B cell (primary cell): Measurements from ENCODE around the gene RNF8. TPM values are rescaled to one million over a fixed set of nuclear protein-coding genes. Genes with fewer than 3 reads are reported as not detected.

ENCODE experiments used
- ATAC-seq: fragments of 200-7000 bp; cut with Tn5 transposase; one replicate; pipeline ENCODE4 v1.10.0; 2021; ENCODE audit warnings: low read depth, mild to moderate bottlenecking, moderate number of reproducible peaks, moderate library complexity
- CTCF ChIA-PET: fragments of 350-600 bp; sonication (Branson Sonifier 250); formaldehyde crosslinking; loops from one replicate; lab custom pipeline; 2021; ENCODE audit warnings: antibody characterized with exemption, inconsistent platforms; lab: Charles Lee
- POLR2A ChIA-PET: fragments of 350-600 bp; sonication (Branson Sonifier 250); formaldehyde crosslinking; loops from one replicate; lab custom pipeline; 2021; ENCODE audit warnings: antibody characterized with exemption; lab: Charles Lee
- DNase-seq: peaks from one replicate; pipeline ENCODE4 v3.0.0; 2013
- H2AFZ ChIP-seq: 2 replicates; pipeline ENCODE4 v1.6.1; 2012; ENCODE audit warnings: mild to moderate bottlenecking, low read depth, low read length; ENCODE audit not compliant: insufficient read depth, poor library complexity, severe bottlenecking
- H3K27ac ChIP-seq, 2 donors: 1 replicate in 1 of 2; 2 replicates in 1 of 2; pipeline ENCODE4 v1.5.1; 2012 to 2013; ENCODE audit warnings: low read length in 2 of 2, mild to moderate bottlenecking in 2 of 2, moderate library complexity in 1 of 2
- H3K27me3 ChIP-seq, 4 experiments: fragments of 200-600 bp in 1 of 4; sonication (generic) in 1 of 4; replicated peaks in 1 of 4; 1 replicate in 2 of 4; 2 replicates in 2 of 4; pipeline versions ENCODE4 v1.6.1 to v1.7.0; 2013 to 2016; ENCODE audit warnings: low read length in 3 of 4, mild to moderate bottlenecking in 2 of 4, mixed read lengths in 1 of 4, moderate library complexity in 1 of 4; ENCODE audit not compliant: insufficient read depth in 4 of 4, control insufficient read depth in 3 of 4; ENCODE audit errors: control extremely low read depth in 1 of 4
- H3K36me3 ChIP-seq, 2 experiments: replicated peaks in 1 of 2; 1 replicate in 1 of 2; 2 replicates in 1 of 2; pipeline versions ENCODE4 v1.6.1 to v1.7.1; 2013; ENCODE audit warnings: low read length in 1 of 2; ENCODE audit not compliant: insufficient read depth in 2 of 2, control insufficient read depth in 1 of 2; ENCODE audit errors: control extremely low read depth in 1 of 2, extremely low read depth in 1 of 2
- H3K4me1 ChIP-seq, 2 donors: fragments of 200-600 bp in 1 of 2; sonication (generic) in 1 of 2; 1 replicate in 1 of 2; 2 replicates in 1 of 2; pipeline versions ENCODE4 v1.5.1 to v1.6.1; 2013 to 2017; ENCODE audit warnings: low read length in 2 of 2; ENCODE audit not compliant: control insufficient read depth in 2 of 2, insufficient read depth in 2 of 2
- H3K4me2 ChIP-seq: replicated peaks from 2 replicates; pipeline ENCODE3; 2012; ENCODE audit warnings: mild to moderate bottlenecking, low read depth, low read length; ENCODE audit not compliant: poor library complexity, severe bottlenecking
- H3K4me3 ChIP-seq, 5 experiments: fragments of 200-600 bp in 1 of 5; sonication (generic) in 1 of 5; 1 replicate in 3 of 5; 2 replicates in 2 of 5; pipeline versions ENCODE4 v1.5.1 to v1.7.0; 2011 to 2016; ENCODE audit warnings: low read length in 4 of 5, mild to moderate bottlenecking in 4 of 5, low read depth in 2 of 5, control low read depth in 1 of 5, moderate library complexity in 1 of 5; ENCODE audit not compliant: insufficient read depth in 1 of 5; ENCODE audit errors: control extremely low read depth in 1 of 5, extremely low read depth in 1 of 5
- H3K79me2 ChIP-seq: fragments of 200-600 bp; sonication (generic); one replicate; pipeline ENCODE4 v1.6.0; 2016; ENCODE audit warnings: low read length; ENCODE audit not compliant: control insufficient read depth, insufficient read depth
- H3K9ac ChIP-seq: fragments of 200-600 bp; sonication (generic); 2 replicates; pipeline ENCODE4 v1.6.1; 2017; ENCODE audit warnings: mild to moderate bottlenecking, low read length, moderate library complexity
- H3K9me3 ChIP-seq, 3 donors: one replicate each; pipeline versions ENCODE4 v1.6.1 to v1.7.1; 2013; ENCODE audit warnings: low read length in 2 of 3; ENCODE audit not compliant: control insufficient read depth in 2 of 3, insufficient read depth in 1 of 3; ENCODE audit errors: control extremely low read depth in 1 of 3
- H4K20me1 ChIP-seq: 2 replicates; pipeline ENCODE4 v1.6.0; 2012; ENCODE audit warnings: mild to moderate bottlenecking, low read length; ENCODE audit not compliant: insufficient read depth, control insufficient read depth, poor library complexity, severe bottlenecking
- H3K27ac Mint-ChIP-seq: one replicate; pipeline ENCODE4 v1.8.0; 2021; ENCODE audit warnings: mixed read lengths
- H3K27me3 Mint-ChIP-seq: one replicate; pipeline ENCODE4 v1.8.0; 2021; ENCODE audit warnings: mixed read lengths
- H3K4me1 Mint-ChIP-seq: one replicate; pipeline ENCODE4 v1.8.0; 2021; ENCODE audit warnings: mixed read lengths
- H3K4me3 Mint-ChIP-seq: one replicate; pipeline ENCODE4 v1.8.0; 2021; ENCODE audit warnings: mixed read lengths
- H3K9me3 Mint-ChIP-seq: one replicate; pipeline ENCODE4 v1.8.0; 2022; ENCODE audit warnings: mixed read lengths; ENCODE audit not compliant: insufficient read depth
- EZH2 ChIP-seq: IDR thresholded peaks from 2 replicates; pipeline ENCODE4 v1.6.1; 2012; ENCODE audit warnings: borderline replicate concordance, low read depth, mild to moderate bottlenecking, moderate library complexity, low read length; ENCODE audit not compliant: insufficient read depth, poor library complexity, severe bottlenecking
- WGBS: methylation state at CpG from one replicate; pipeline ENCODE4 v1.1.5; 2013; ENCODE audit warnings: missing lambda C conversion rate; ENCODE audit not compliant: insufficient coverage; 5-methylcytosine and 5-hydroxymethylcytosine counted together
- intact Hi-C: fragments of 100-400 bp; cut with micrococcal nuclease; formaldehyde crosslinking; loops from one replicate; pipeline ENCODE4 v1.10.0; 2022
- polyA plus RNA-seq: library from polyadenylated mRNA; depleted of rRNA; stranded (reverse); fragments of >200 nt; gene quantifications from 2 replicates; pipeline ENCODE4 v1.2.3, GENCODE V29; 2012
- total RNA-seq, 2 donors: library from RNA; stranded (reverse); fragments of 120-200 nt in 1 of 2; gene quantifications; 1 replicate in 1 of 2; 2 replicates in 1 of 2; pipeline versions ENCODE4 v1.2.3 to v1.2.4, GENCODE V29; 2013 to 2022
- TF ChIP-seq, protein P1 (sequence below): fragments of 200-600 bp; IDR thresholded peaks from one replicate; pipeline ENCODE4 v1.8.0; 2022; ENCODE audit warnings: antibody characterized with exemption, mild to moderate bottlenecking

RNF8 gene
- total and polyA plus RNA-seq, 2 donors (not counting 1 experiment from before 2014, with no cell fraction given) = 5.3 to 16.9 TPM

DNA sequence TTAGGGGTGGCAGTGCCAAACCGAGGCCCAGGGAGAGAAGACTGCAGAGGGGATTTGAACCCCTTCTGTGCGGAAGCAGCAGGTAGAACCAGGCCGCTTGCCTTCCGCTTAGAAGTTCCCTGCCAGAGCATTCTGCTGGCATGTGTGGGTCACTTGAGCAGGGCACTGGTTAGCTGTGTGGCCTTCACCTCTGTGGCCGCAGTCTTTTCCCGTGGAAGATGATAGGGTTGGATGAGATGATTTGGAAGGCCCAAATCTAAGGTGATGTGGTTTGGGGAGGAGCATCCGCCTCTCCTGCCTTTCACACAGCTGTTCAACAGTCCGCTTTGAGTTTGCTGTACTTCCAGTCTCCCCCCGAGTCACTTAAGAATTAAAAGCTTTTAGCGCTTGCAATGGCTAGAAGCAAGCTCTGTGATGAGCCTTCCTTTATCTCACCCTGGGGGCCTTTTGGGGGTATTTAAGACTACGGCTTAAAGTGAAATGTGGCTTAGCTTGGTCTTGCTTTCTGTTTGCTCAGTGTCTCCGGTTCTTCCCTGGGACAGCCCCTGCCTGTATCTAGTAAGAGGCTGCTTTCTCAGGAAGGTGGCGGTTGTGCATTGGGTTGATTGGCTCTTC is 80.0 kb downstream of the RNF8 start:
- Mint-ChIP-seq H3K27me3 (no peaks in the 10 kb centered on the region), H3K4me3 (peak overlapping the region; percentile 96), H3K9me3 (no peaks in the 10 kb centered on the region), H3K27ac (peak overlapping the region; percentile 96), H3K4me1 (peaks cover 40% of the 10 kb centered on the region)
- Histone ChIP-seq H2AFZ (peak overlapping the region; percentile 98), H3K79me2 (peaks cover 51% of the 10 kb centered on the region), H3K4me1 (peaks cover 17 to 26% of the 10 kb centered on the region in 2 donors), H3K9me3 (peaks cover 0 to 3% (median 0%) of the 10 kb centered on the region in 3 donors), H3K9ac (peak overlapping the region; percentile 98), H3K27me3 (no peaks in the 10 kb centered on the region), H3K4me3 (peak overlapping the region; percentile 86 to 97 (median 90)), H4K20me1 (peaks cover 8% of the 10 kb centered on the region), H3K36me3 (peaks cover 0 to 29% of the 10 kb centered on the region in 2 experiments), H3K4me2 (peak overlapping the region; percentile 91), H3K27ac (peak overlapping the region; percentile 92 to 94)
- ATAC-seq (peak; percentile 3), DNase-seq (no peak)
- ChIA-PET POLR2A (interaction anchor here (0.6 to 1.9 kb wide), 6 partner anchors 8 to 271 kb away, joined by 3 to 5 read pairs (median 3); partner anchors contain the start of gene MDGA1), CTCF (interaction anchor here (0.6 to 3.3 kb wide), 5 partner anchors 11 to 272 kb away, joined by 3 to 12 read pairs (median 3); no protein-coding TSS in a partner anchor)
- TF ChIP-seq, protein P1, sequence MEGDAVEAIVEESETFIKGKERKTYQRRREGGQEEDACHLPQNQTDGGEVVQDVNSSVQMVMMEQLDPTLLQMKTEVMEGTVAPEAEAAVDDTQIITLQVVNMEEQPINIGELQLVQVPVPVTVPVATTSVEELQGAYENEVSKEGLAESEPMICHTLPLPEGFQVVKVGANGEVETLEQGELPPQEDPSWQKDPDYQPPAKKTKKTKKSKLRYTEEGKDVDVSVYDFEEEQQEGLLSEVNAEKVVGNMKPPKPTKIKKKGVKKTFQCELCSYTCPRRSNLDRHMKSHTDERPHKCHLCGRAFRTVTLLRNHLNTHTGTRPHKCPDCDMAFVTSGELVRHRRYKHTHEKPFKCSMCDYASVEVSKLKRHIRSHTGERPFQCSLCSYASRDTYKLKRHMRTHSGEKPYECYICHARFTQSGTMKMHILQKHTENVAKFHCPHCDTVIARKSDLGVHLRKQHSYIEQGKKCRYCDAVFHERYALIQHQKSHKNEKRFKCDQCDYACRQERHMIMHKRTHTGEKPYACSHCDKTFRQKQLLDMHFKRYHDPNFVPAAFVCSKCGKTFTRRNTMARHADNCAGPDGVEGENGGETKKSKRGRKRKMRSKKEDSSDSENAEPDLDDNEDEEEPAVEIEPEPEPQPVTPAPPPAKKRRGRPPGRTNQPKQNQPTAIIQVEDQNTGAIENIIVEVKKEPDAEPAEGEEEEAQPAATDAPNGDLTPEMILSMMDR = no peak
- TF ChIP-seq EZH2 = no peak
- WGBS = 20% methylated on average over 9 of the region's 13 CpGs
- intact Hi-C loops = loop anchor here (1.0 to 5.0 kb wide), 8 partner anchors 52 to 1269 kb away; partner anchors contain the start of genes GLO1 and ZFAND3

DNA sequence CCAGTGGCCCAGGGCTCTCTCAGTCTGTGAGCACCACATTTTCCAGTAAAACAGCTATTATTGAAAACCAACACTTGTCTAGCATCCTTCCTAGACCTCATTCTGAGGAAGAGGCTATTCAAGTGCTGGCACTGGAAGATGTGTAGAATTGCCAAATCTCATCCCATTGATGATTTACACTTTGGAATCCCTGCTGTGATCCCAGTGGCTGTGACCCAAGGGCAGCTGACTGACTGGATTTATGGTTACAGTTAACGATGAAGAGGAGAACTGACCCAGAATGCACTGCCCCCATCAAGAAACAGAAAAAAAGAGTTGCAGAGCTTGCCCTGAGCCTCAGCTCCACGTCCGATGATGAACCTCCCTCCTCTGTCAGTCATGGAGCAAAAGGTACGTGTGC is 81.6 kb downstream of the RNF8 start:
- H3K79me2 ChIP-seq = peaks cover 68% of the 10 kb centered on the region
- no peaks in the 10 kb centered on the region for H3K27me3 ChIP-seq
- H3K27me3 Mint-ChIP-seq = no peaks in the 10 kb centered on the region
- intact Hi-C loops = no loop called here
- H3K27ac ChIP-seq = peak overlapping the region in 1 of 2 donors; percentile 94
- H4K20me1 ChIP-seq = peaks cover 8% of the 10 kb centered on the region
- H3K4me1 Mint-ChIP-seq = peaks cover 40% of the 10 kb centered on the region
- H3K4me1 ChIP-seq = peaks cover 17 to 26% of the 10 kb centered on the region in 2 donors
- POLR2A ChIA-PET = no interaction called here
- H3K36me3 ChIP-seq = peaks cover 0 to 41% of the 10 kb centered on the region in 2 experiments
- no peak for DNase-seq
- CTCF ChIA-PET = no interaction called here
- no peaks in the 10 kb centered on the region for H3K9me3 Mint-ChIP-seq
- no peak overlapping the region for H3K4me3 Mint-ChIP-seq
- H2AFZ ChIP-seq = no peak overlapping the region
- 90% methylated on average over 2 of the region's 4 CpGs for WGBS
- H3K4me3 ChIP-seq = no peak overlapping the region
- H3K9me3 ChIP-seq = no peaks in the 10 kb centered on the region
- no peak overlapping the region for H3K9ac ChIP-seq
- no peak overlapping the region for H3K4me2 ChIP-seq
- no peak for ATAC-seq
- no peak overlapping the region for H3K27ac Mint-ChIP-seq
- TF ChIP-seq, protein P1 = no peak
- no peak for TF ChIP-seq EZH2
